CD4-positive, CD25-positive, alpha-beta regulatory T cell (primary cell): ENCODE measurements around the gene MX1. TPM values are rescaled to one million over a fixed set of nuclear protein-coding genes. Genes with fewer than 3 reads are reported as not detected.
A peak's percentile ranks its signal among the peaks of the same experiment; 100 is the strongest.

ENCODE experiments used
- ATAC-seq, 2 donors: fragments of 150-1000 bp; cut with Tn5 transposase; one replicate each; pipeline ENCODE4 v1.10.0; 2021; ENCODE audit warnings: low read depth in 2 of 2, moderate number of reproducible peaks in 2 of 2, moderate library complexity in 1 of 2
- DNase-seq, 3 donors: peaks; one replicate each; pipeline versions ENCODE4 v3.0.0 to v3.0.0-alpha.2; 2012 to 2022; ENCODE audit warnings: mixed read lengths in 1 of 3
- H3K27ac ChIP-seq: one replicate; pipeline ENCODE4 v1.7.0; 2013; ENCODE audit warnings: mild to moderate bottlenecking, low read length; ENCODE audit not compliant: insufficient read depth, poor library complexity, severe bottlenecking
- H3K27me3 ChIP-seq: one replicate; pipeline ENCODE4 v1.7.0; 2013; ENCODE audit warnings: low read length; ENCODE audit not compliant: control insufficient read depth, insufficient read depth
- H3K36me3 ChIP-seq: one replicate; pipeline ENCODE4 v1.7.0; 2013; ENCODE audit warnings: mild to moderate bottlenecking, low read length, moderate library complexity; ENCODE audit not compliant: control insufficient read depth, insufficient read depth
- H3K4me1 ChIP-seq: 2 replicates; pipeline ENCODE4 v1.7.0; 2013; ENCODE audit warnings: mild to moderate bottlenecking, low read length; ENCODE audit not compliant: insufficient read depth, control insufficient read depth, poor library complexity, severe bottlenecking
- H3K4me3 ChIP-seq: one replicate; pipeline ENCODE4 v1.7.0; 2013; ENCODE audit warnings: low read depth, mild to moderate bottlenecking, low read length, moderate library complexity
- H3K9me3 ChIP-seq, 2 experiments: 1 replicate in 1 of 2; 2 replicates in 1 of 2; pipeline ENCODE4 v1.7.0; 2013; ENCODE audit warnings: low read length in 2 of 2, mild to moderate bottlenecking in 1 of 2, moderate library complexity in 1 of 2; ENCODE audit not compliant: control insufficient read depth in 2 of 2
- H3K27ac Mint-ChIP-seq, 3 donors: one replicate each; pipeline ENCODE4 v1.8.0; 2020 to 2022; ENCODE audit warnings: mild to moderate bottlenecking in 3 of 3, mixed read lengths in 3 of 3, moderate library complexity in 2 of 3
- H3K27me3 Mint-ChIP-seq: one replicate; pipeline ENCODE4 v1.8.0; 2022; ENCODE audit warnings: mild to moderate bottlenecking, mixed read lengths
- H3K36me3 Mint-ChIP-seq: one replicate; pipeline ENCODE4 v1.8.0; 2020; ENCODE audit warnings: mixed read lengths
- H3K4me1 Mint-ChIP-seq, 4 donors: one replicate each; pipeline ENCODE4 v1.8.0; 2020 to 2022; ENCODE audit warnings: mixed read lengths in 4 of 4, mild to moderate bottlenecking in 1 of 4
- H3K4me3 Mint-ChIP-seq, 4 donors: one replicate each; pipeline ENCODE4 v1.8.0; 2020 to 2022; ENCODE audit warnings: mild to moderate bottlenecking in 4 of 4, mixed read lengths in 4 of 4, moderate library complexity in 3 of 4
- H3K9me3 Mint-ChIP-seq, 7 donors: one replicate each; pipeline ENCODE4 v1.8.0; 2020 to 2022; ENCODE audit warnings: mixed read lengths in 7 of 7, mild to moderate bottlenecking in 3 of 7, moderate library complexity in 2 of 7
- polyA plus RNA-seq, 4 donors: library from polyadenylated mRNA; unstranded; fragments of 300-500 nt; fragmentation: Illumina TruSeq; gene quantifications; one replicate each; pipeline ENCODE4 v1.2.3, GENCODE V29; 2021
- total RNA-seq: library from RNA; stranded (reverse); gene quantifications from one replicate; pipeline ENCODE4 v1.2.3, GENCODE V29; 2022

Gene MX1
- total RNA-seq (111 TPM), polyA plus RNA-seq (100 to 1,000 TPM in 1 of 4 donors, 10 to 100 TPM in 3; 82.5 to 137 (median 89.4) TPM)

- peaks cover 19 to 70% (median 46%) of the 10 kb centered on the region in 4 donors for H3K4me1 Mint-ChIP-seq
- H3K36me3 Mint-ChIP-seq: peaks cover 18% of the 10 kb centered on the region
- Histone ChIP-seq H3K9me3 (no peaks in the 10 kb centered on the region), H3K27me3 (no peaks in the 10 kb centered on the region), H3K4me3 (peak within 1 kb of the TSS; percentile 85), H3K4me1 (peaks cover 25% of the 10 kb centered on the region), H3K27ac (peak within 1 kb of the TSS; percentile 79), H3K36me3 (peaks cover 26% of the 10 kb centered on the region)
- no peaks in the 10 kb centered on the region for H3K27me3 Mint-ChIP-seq
- peak within 1 kb of the TSS; percentile 97 to 99 (median 98) for H3K4me3 Mint-ChIP-seq
- DNase-seq (peak; percentile 73 to 94 (median 88)), ATAC-seq (peak; percentile 92 to 95)
- no peaks in the 10 kb centered on the region for H3K9me3 Mint-ChIP-seq
- H3K27ac Mint-ChIP-seq: peak within 1 kb of the TSS; percentile 98 to 100 (median 98)
Measured at GRCh38 chr21:41425954-41426675, at the start of gene MX1. TSS of gene MX1 (plus strand) at chr21:41426239. CDS start at chr21:41432071, 5,832 bp downstream.

GRCh38 chr21:41377715-41378114 lies 48.3 kb upstream of the MX1 start:
- Histone ChIP-seq H3K4me3 (no peak overlapping the region), H3K9me3 (no peaks in the 10 kb centered on the region), H3K27me3 (no peaks in the 10 kb centered on the region), H3K27ac (no peak overlapping the region), H3K36me3 (peaks cover 58% of the 10 kb centered on the region), H3K4me1 (peaks cover 2% of the 10 kb centered on the region)
- Mint-ChIP-seq H3K9me3 (no peaks in the 10 kb centered on the region), H3K27ac (peak overlapping the region in 1 of 3 donors; percentile 79), H3K27me3 (no peaks in the 10 kb centered on the region), H3K4me3 (no peak overlapping the region), H3K4me1 (peaks cover 0 to 19% (median 2%) of the 10 kb centered on the region in 4 donors), H3K36me3 (peaks cover 42% of the 10 kb centered on the region)
- no peak for ATAC-seq
- DNase-seq: no peak

GRCh38 chr21:41378849-41379248 lies 47.2 kb upstream of the MX1 start:
- no peak for DNase-seq
- no peaks in the 10 kb centered on the region for H3K27me3 Mint-ChIP-seq
- Histone ChIP-seq H3K27ac (no peak overlapping the region), H3K36me3 (peaks cover 65% of the 10 kb centered on the region), H3K4me1 (peaks cover under 1% of the 10 kb centered on the region), H3K4me3 (no peak overlapping the region), H3K9me3 (no peaks in the 10 kb centered on the region), H3K27me3 (no peaks in the 10 kb centered on the region)
- H3K9me3 Mint-ChIP-seq: no peaks in the 10 kb centered on the region
- peaks cover 40% of the 10 kb centered on the region for H3K36me3 Mint-ChIP-seq
- peaks cover 0 to 11% (median 2%) of the 10 kb centered on the region in 4 donors for H3K4me1 Mint-ChIP-seq
- no peak for ATAC-seq
- no peak overlapping the region for H3K4me3 Mint-ChIP-seq
- no peak overlapping the region for H3K27ac Mint-ChIP-seq

- H3K4me3 ChIP-seq: no peak overlapping the region
- Mint-ChIP-seq H3K9me3 (no peaks in the 10 kb centered on the region), H3K36me3 (peaks cover 42% of the 10 kb centered on the region), H3K4me1 (peaks cover 0 to 8% (median 2%) of the 10 kb centered on the region in 4 donors), H3K27ac (no peak overlapping the region), H3K27me3 (no peaks in the 10 kb centered on the region), H3K4me3 (no peak overlapping the region)
- H3K9me3 ChIP-seq: no peaks in the 10 kb centered on the region
- DNase-seq: no peak
- no peak overlapping the region for H3K27ac ChIP-seq
- peaks cover 69% of the 10 kb centered on the region for H3K36me3 ChIP-seq
- no peaks in the 10 kb centered on the region for H3K4me1 ChIP-seq
- ATAC-seq: no peak
- H3K27me3 ChIP-seq: no peaks in the 10 kb centered on the region
Measured at GRCh38 chr21:41379901-41380300, 46.1 kb upstream of the MX1 start.

GRCh38 chr21:41381731-41382130 lies 44.3 kb upstream of the MX1 start:
- no peak for DNase-seq
- Histone ChIP-seq H3K27me3 (no peaks in the 10 kb centered on the region), H3K4me1 (no peaks in the 10 kb centered on the region), H3K4me3 (no peak overlapping the region), H3K36me3 (peaks cover 74% of the 10 kb centered on the region), H3K9me3 (no peaks in the 10 kb centered on the region), H3K27ac (no peak overlapping the region)
- Mint-ChIP-seq H3K36me3 (peaks cover 44% of the 10 kb centered on the region), H3K27me3 (no peaks in the 10 kb centered on the region), H3K9me3 (no peaks in the 10 kb centered on the region), H3K4me1 (peaks cover 0 to 8% (median 2%) of the 10 kb centered on the region in 4 donors), H3K27ac (no peak overlapping the region), H3K4me3 (no peak overlapping the region)
- no peak for ATAC-seq

- peaks cover 29% of the 10 kb centered on the region for H3K36me3 Mint-ChIP-seq
- H3K27ac Mint-ChIP-seq: peak overlapping the region in 1 of 3 donors; percentile 87
Measured at GRCh38 chr21:41387042-41387819, 38.8 kb upstream of the MX1 start.

GRCh38 chr21:41387824-41388223 lies 38.2 kb upstream of the MX1 start:
- Mint-ChIP-seq H3K27me3 (no peaks in the 10 kb centered on the region), H3K4me3 (peak overlapping the region in 1 of 4 donors; percentile 44), H3K4me1 (peaks cover 0 to 13% (median 3%) of the 10 kb centered on the region in 4 donors), H3K27ac (peak overlapping the region in 1 of 3 donors; percentile 18), H3K36me3 (peaks cover 28% of the 10 kb centered on the region), H3K9me3 (no peaks in the 10 kb centered on the region)
- Histone ChIP-seq H3K27ac (no peak overlapping the region), H3K9me3 (no peaks in the 10 kb centered on the region), H3K36me3 (peaks cover 53% of the 10 kb centered on the region), H3K4me1 (no peaks in the 10 kb centered on the region), H3K27me3 (no peaks in the 10 kb centered on the region), H3K4me3 (no peak overlapping the region)
- DNase-seq (no peak), ATAC-seq (no peak)

More at GRCh38 chr21:41387042-41387819, 38.8 kb upstream of the MX1 start:
- peaks cover 0 to 13% (median 3%) of the 10 kb centered on the region in 4 donors for H3K4me1 Mint-ChIP-seq
- H3K4me3 ChIP-seq: no peak overlapping the region
- ATAC-seq (no peak), DNase-seq (no peak)
- no peaks in the 10 kb centered on the region for H3K27me3 Mint-ChIP-seq
- peaks cover 58% of the 10 kb centered on the region for H3K36me3 ChIP-seq
- no peak overlapping the region for H3K27ac ChIP-seq
- no peaks in the 10 kb centered on the region for H3K27me3 ChIP-seq
- no peaks in the 10 kb centered on the region for H3K9me3 Mint-ChIP-seq
- H3K9me3 ChIP-seq: no peaks in the 10 kb centered on the region
- H3K4me1 ChIP-seq: no peaks in the 10 kb centered on the region
- H3K4me3 Mint-ChIP-seq: no peak overlapping the region
